AG08396 (cell line): ENCODE data around the gene ARHGEF4.

Source experiments
- DNase-seq: peaks from one replicate; pipeline ENCODE4 v3.0.0; 2012; ENCODE audit warnings: low spot score, mixed read lengths

ARHGEF4 gene

DNA sequence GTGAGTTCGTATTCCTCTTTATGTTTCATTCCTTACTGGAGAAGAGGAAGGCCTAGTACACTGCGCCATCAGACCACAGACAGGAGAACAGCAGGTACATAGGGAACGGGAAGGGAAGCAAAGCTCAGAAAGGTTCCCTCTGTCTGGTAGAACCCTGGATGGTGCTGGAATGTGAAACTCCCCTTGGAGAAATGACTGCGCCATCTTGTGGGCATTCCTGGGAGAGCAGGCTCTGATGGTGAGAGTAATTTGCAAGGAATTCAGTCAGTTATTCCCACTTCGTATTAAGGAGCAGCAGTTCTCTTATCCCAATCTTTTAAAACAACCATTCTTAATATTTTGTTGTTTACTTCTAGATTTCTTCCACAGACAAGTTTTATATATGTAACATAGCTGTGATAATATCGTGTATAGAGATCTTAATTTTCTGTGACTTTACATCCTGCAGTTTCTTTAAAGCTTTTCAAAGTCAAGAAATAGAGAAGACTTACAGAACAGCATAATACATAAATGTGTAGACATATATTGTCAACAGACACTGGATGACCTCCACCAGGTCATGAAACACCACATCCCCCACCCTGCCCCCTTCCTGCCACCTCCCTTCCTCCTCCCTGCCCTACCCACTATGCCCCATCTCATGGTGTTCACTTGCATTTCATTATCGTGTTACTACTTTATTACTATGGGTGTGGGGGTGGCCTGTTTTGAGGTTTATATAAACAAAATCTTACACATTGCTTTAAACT, 83.9 kb downstream of the ARHGEF4 start:
- peak; percentile 87 for DNase-seq

DNA sequence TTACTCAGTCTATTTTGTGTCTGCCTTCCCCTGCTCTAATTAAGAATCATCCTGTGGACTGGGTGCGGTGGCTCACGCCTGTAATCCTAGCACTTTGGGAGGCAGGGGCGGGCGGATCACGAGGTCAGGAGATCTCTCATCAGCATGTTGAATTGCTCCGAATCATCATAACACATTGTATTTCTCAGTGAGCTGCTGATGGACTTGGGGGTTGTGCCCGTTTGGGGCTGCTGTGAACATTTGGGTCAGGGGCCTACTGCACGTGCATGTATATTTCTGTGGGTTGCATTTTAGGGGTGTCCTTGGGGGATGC, 84.4 kb downstream of the ARHGEF4 start:
- no peak for DNase-seq

DNA sequence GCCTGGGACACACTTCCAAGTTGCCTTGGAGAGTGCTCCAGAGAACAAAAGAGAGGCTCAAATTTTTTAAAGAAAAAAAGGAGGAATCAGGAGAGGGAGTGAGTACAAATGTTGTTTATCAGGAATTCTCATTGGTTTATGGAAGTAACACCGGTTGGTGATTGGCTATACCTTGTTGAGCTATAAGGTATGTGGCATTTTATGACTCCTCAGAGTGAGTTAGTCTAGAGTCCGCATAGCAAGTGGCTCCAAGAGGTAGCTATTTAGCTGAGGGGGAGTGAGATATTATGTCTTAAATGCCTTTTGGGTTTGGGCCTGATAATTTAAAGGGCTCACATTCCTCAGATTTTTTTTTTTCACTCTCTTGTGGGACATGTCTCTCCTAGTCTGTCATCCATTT, 85.7 kb downstream of the ARHGEF4 start:
- no peak for DNase-seq

DNA sequence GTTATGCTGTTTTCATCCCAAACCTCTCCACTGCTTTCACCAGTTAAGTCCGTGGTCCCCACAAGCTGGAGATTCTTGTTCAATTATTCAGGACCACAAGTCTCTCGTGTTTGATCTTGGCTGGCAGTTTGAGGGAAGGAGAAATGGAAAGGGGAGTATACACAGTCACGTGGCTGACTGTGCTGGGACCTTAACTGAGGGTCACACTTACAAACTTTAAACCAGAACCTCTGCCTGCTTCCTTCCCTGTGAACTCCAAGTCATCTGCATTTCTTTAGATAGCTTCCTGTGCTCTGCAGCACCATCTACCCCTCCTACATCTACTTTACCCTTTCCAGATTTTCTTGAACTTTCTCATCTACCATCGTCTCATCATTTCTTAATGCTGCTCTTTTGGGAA, 91.7 kb downstream of the ARHGEF4 start:
- DNase-seq = no peak

DNA sequence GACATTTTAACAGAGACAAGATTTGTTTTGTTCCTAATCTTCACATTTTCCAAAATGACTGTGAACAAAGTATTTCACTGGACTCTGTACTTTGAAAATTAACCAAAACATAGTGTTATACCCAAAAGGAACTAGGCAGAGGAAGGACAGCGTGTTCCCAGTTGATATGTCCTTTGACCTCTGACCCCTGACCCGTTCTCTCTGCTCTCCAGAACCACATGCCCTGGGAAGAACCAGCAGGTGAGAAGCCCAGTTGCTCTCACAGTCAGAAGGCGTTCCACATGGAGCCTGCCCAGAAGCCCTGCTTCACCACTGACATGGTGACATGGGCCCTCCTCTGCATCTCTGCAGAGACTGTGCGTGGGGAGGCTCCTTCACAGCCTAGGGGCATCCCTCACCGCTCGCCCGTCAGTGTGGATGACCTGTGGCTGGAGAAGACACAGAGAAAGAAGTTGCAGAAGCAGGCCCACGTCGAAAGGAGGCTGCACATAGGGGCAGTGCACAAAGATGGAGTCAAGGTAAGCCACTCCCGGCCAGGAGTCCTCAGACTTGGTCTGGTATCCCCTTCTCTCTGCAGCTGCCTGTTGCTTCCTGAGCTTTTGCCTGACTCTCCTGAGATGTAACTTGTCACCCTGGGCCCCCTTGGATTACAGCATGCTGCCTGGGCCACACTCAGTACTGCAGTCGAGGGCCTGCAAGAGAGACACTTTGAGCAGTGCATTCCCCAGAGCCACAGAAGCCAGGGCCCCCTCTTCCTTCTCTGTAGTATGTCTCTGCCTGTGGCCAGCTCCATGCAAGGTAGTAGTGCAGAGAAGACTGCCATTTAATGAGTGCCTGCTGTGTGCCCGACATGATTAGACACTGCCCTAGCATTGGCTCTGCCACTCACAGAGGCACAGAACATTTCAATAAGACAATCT, 94.3 kb downstream of the ARHGEF4 start:
- no peak for DNase-seq

DNA sequence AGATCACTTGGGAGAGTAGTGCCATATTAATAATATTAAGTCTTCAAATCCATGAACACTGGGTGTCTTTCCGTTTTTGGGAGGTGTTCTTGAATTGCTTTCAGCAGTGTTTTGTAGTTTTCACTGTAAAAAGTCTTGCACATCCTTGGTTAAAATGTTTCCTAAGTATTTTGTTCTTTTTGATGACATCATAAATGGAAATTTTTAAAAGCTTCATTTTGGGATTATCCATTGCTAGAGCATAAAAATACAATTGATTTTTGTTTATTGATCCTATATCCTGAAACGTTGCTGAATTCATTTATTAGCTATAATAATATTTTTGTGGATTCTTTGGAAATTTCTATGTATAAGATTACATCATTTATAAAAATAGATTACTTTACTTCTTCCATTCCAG, 96.8 kb downstream of the ARHGEF4 start:
- no peak for DNase-seq

DNA sequence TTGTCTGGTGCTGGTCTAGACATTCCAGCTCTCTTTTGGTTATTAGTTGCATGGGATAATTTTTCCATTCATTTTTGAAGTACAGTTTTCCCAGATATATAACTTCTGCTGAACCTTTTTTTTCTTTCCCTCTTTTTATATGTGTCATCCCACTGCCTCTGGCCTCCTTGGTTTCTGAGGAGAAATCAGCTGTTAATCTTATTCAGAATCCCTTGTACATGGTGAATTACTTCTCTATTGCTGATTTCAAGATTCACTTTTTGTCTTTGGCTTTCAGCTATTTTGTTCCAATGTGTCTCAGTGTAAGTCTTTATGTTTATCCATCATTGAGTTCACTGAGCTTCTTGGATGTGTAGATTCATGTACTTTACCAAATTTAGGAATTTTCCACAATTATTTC, 99.7 kb downstream of the ARHGEF4 start:
- DNase-seq = no peak

DNA sequence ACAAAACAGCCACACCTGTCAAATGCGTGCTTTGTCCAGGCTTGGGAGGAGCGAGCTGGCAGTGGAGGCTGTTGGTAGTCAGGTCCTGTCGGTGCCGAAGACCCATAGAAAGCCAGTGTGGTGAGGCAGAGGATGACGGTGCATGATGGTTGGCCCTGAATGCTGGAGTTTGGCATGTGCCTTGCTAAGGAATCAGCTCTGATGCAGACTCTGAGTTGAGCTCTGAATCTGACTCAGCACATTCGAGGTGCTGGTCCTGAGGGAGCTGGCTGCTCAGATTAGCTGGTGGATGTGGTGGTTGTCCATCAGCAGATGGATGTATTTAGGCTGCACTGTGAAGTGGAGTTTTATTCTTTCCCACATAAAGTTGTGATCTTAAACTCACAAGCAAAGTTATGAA, 111.3 kb downstream of the ARHGEF4 start:
- DNase-seq = no peak

DNA sequence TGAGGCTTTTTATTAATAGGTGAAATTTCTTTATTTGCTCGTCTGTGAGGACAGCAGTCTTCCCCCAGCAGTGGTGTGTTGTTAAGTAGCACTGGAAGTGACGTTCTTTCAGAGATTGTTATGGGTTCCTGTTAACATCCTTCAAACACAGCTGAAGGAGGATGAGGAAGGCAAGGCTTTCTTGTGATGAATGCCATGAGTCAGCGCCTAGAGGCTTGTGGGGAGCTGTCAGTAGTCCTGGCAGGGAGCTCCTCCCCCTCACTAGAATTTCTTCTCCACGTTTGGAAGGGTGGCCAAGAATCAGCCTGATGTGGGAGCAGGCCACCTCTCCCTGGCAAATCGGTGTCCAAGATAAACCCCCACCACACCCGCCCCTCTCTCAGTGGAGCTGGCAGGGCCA, 113.2 kb downstream of the ARHGEF4 start:
- no peak for DNase-seq

DNA sequence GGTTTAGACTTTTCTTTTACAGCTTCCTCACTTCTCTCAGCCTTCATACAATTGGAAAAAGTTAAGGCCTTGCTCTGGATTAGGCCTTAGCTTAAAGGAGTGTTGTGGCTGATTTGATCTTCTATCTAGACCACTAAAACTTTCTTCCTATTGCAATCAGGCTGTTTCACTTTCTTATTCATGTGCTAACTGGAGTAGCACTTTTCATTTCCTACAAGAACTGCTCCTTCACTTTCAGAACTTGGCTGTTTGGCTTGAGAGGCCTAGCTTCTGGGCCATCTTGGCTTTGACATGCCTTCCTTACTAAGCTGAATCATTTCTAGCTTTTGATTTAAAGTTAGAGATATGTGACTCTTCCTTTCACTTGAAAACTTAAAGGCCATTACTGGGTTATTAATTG, 114.3 kb downstream of the ARHGEF4 start:
- no peak for DNase-seq

DNA sequence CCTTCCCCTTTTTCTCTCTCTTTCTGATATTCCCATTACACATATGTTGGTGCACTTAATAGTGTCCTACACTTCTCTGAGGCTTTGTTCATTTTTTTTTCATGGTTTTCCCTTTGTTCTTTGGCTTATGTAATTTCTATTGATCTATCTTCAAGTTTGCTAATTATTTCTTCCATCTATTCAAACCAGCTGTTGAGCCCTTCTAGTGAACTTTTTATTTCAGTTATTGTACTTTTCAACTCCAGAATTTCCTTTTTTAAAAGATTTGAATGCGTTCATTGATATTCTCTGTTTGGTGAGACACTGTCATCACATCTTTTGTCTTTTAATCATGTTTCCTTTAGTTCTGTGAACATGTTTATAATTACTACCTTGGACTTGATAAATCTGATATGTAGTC, 118.2 kb downstream of the ARHGEF4 start:
- no peak for DNase-seq

DNA sequence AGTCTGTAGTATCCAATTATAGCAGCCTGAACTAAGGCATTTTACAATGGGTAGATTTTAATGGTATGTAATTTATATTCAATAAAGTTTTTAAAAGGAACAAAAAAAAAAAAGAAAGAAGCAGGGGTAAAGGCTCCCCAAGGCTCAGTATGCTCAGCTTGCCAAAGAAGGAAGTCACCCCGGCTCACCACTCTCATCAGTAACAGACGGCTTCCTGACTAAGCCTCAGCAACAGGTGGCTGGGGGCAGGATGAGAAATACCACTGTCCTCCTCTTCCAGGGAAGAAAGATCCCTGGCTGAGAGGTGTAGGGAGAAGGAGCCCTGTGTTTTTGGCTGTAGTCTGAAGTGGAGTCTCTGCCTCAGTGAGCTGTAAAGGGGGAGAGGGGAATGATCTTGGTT, 121.2 kb downstream of the ARHGEF4 start:
- no peak for DNase-seq

DNA sequence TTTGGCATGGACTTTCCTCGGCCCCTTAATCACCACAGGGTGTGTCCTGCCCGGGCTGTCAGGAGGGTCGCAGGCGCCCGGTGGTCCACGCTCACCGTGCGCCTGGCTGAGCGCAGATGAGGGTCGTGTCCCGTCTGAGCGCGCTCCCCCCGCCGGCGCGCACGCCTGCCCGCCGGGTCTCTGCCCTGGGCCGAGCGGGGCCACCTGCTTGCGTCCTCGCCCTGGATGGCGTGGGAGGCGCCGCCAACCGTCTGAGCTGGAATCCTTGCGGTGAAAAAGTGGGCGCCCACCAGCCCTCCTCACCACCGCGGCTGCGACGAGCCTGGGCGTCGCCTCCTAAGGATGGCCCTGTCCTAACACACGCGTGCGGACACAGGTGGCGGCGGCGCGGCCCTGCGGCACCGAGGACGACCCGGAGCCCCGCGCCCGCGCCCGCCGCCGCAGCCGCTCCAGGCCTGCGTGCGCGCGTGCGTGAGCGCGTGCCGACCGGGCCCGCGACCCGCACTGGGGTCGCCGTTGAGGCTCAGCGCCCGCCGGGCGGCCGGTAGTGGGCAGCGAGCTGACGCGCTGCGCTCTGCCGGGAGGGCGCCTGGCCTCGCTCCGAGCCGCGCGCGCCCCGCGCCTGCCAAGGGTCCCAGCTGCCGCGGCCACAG, 126.6 kb downstream of the ARHGEF4 start:
- DNase-seq = no peak

DNA sequence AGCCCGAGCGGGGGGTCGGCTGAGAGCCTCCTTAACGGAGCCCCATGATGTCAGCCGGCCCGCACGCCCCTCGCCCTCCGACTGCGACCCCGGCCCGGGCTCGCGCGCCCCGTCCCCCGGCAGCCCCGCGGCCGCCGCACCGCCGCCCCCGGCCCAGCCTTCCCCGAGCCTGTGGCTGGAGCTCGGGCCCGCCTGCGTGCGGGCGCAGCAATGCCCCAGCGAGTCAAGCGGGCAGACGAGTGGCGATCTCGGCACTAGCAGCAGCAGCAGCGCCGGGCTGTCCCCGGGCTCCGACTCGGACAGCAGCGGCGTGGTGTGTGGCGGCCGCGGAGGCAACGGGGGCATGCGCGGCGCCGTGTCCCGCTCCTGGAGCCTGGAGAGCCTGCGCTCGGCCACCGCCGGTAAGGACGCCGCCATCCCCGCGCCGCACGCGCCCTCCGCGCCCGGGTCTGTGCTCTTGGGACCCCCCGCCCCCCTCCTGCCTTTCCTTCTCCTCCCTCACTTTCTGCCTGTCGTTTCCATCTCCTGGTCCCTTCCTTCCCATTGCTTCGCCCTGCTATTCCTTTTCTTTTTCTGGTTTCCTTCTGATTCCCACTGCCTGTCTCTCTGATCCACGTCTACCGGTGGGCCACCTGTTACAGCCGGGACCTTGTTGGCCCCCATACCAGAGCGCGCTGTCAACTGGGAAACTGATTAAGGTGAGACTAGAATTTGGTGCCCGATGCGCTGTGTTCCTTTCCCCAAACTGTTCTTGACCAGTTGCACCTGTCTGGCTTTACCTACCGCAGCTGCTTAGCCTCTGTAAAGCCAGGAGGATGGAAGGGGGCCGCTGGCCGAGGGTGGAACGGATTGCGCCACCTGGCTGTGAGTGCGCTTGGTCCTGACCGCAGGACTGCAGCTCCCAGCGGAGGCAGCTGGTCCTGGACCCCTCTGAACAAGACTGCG, 127.4 kb downstream of the ARHGEF4 start:
- DNase-seq = peak; percentile 41

DNA sequence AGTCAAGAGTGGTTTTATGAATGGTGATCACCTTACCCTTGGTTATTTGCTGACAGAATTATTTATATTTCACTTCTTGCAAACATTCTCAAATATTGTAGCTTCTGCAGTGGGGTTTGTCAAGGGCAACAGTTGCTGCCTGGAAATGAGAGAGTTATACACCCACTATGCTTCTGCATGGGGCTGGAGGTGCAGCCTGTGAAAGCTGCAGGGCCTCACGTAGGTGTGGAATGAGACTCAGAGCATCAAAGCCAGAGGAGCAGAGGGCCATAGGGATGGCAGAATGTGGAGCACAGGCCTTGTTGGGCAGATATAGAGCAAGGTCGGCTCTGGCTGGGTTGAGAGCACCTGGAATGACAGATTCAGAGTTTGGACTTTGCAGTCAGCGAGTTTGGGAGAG, 128.2 kb downstream of the ARHGEF4 start:
- DNase-seq = no peak

DNA sequence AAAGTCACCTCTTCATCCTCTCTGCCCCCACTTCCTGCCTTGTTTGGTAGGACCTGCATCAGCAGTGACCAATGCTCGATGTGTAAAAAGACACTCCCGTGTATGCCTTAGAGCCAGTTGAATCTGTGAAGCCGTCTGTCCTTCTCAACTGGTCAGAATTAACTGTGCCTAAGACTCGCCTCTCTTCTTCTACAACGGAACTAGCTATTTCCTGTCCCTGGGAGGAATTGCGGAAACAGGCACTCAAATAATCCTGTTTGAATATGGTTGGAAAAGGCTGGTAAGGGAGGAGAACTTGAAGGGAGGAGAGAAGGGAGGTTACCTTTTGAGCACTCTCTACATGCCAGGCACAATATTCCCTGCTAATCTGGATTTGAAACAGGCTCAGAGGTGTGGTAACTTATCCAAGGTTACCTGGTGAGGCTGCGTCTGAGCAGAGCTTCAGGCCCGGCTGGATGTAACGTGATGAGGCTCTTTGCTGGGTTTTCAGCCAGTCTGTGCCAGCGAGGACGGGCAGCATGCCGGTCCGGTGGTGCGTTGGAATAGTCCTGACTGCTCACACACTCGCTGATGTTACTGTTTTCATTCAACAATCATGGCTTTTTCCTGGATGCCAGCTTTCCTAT, 129.5 kb downstream of the ARHGEF4 start:
- no peak for DNase-seq

DNA sequence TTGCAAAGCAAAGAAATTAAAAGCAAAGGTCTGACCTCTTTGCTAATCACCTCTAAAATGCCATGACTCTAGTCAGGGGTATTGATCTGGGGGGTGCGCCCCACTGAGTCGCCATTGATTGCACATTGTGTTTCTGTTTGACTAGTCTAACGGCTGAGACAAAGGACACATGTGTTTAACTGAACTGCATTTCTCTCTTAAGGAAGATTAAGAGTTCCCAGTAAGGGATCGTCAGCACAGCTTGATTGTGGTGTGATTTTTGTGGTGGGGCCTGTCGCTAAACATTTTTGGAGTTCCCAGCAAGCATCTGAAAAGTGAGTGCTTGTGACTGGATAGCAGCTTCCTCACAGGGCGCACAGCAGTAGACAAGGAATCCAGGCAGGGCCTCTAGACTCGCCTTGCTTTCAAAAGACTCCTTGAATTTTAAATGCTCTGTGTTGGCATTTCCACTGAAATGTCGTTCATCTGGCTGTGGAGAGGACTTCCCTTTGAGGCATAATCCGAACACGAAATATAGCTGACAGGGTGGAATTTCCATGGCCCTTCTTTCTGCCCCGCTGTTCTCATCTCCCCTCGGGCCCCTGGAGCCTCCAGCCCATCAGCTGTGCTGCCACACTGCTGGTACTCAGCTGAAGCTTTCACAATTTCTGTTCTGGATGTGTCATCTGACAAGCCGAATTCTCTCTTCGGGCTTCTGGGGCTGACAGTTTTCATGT, 130.2 kb downstream of the ARHGEF4 start:
- DNase-seq = no peak

DNA sequence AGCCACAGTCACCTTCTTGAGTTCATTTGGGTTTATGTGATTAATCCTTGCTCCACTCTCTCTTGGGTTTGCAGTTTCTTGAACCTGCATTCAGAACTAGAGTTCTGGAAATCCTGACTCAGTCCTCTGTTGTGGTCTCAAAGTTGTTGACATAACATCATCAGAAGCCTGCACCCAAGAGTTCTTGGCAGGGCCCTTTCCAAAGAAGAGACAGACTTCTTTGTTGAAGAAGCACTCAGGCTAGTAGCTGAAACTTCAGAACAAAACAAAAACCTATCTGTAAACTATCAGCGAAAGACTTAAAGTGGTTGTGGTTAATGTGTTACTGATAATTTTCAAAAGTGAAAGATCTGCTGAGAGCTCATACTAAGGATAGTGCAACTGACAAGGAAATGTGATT, 135.7 kb downstream of the ARHGEF4 start:
- DNase-seq = no peak

DNA sequence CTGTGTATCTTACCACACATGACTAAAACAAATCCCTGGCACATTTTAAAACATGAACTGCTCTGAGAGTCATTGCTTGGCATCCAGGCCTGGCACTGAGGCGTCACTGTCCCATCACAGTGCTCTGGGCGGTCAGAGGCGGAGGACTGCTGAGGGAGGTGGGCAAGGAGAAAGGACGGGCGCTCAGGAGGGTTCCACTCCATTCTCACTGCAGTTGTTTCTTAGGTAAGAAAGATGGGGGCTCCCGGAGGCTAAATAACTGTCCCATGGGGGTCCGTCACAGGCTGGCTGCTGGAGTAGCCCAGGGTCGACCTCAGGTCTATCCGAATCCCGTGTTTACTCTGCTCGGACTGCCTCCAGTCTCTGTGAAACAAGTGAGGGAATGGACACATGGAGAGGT, 139.0 kb downstream of the ARHGEF4 start:
- DNase-seq = no peak

DNA sequence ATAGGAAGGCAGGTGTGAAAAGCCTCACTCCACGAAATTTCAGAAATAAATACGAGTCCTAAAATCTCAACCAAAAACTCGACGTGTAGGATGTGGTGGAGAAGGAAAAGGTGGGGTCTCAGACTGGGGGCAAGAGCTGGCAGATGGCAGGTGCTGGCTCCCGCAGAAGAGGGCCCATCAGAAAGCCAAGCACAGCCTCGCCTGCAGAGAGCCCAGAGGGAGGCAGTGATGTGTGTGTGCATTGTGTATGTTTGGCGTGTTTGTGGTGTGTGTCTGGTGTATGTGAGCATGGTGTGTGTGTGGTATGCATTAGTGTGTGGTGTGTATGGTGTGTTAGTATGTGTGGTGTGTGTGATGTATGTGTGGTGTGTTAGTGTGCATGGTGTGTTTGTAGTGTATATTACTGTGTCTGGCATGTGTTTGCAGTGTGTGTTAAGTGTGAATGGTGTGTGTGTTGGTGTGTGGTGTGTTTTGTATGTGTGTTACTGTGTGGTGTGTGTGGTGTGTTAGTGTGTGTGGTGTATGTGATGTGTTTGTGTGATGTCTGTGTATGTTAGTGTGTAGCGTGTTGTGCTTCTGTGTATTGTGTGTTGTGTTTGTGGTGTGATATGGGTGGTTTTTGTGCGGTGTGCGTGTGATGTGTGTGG, 140.0 kb downstream of the ARHGEF4 start:
- no peak for DNase-seq
